GM19035 (cell line): ENCODE measurements around the gene TTYH3.

ENCODE experiments used
- ATAC-seq: cut with Tn5 transposase; IDR thresholded peaks from one replicate; pipeline ENCODE4 v1.9.1; 2021; ENCODE audit not compliant: unreplicated experiment

The TTYH3 gene

DNA sequence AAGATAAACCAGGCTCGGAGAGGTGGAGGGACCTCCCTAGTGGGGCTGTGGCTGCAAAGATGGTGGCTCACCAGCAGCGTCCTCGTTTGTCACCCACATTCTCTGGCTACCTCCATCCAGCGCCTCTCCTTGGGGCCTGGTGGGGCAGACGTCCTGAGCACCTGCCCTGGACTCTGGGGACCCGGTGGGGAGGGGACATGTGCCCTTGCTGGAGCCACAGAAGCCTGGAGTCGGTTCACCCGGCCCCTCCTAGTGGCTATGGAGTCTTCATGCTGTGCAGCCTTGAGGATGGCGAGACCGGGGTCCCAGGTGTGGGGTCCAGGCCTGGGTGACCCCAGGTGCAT is 14.5 kb downstream of the TTYH3 start:
- no peak for ATAC-seq

- ATAC-seq: no peak
Measured at GRCh38 chr7:2646680-2647571, 15.1 kb downstream of the TTYH3 start.

DNA sequence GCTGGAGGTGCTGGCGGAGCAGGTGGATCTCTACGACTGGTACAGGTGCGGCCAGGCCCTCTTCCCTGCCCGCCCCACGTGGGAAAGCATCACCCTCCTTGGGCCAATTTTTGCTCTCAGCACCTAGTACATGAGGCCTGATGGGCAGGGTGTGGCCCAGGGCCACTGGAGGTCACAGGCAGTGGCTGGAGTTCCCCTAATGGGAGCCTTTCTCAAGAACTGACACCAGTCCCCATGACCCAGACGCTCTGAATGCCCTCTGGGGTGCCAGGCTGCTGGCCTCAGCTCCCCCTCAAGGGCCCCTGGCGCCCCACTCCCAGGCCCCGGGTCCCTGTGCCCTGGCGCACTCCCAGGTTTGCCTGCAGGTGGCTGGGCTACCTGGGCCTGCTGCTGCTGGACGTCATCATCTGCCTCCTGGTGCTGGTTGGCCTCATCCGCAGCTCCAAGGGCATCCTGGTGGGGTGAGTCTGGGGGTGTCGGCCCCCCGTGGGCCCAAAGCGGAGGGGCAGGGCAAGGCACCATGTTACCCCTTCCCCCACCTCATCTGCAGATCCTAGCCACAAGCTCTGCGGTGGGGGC is 15.9 kb downstream of the TTYH3 start:
- no peak for ATAC-seq

DNA sequence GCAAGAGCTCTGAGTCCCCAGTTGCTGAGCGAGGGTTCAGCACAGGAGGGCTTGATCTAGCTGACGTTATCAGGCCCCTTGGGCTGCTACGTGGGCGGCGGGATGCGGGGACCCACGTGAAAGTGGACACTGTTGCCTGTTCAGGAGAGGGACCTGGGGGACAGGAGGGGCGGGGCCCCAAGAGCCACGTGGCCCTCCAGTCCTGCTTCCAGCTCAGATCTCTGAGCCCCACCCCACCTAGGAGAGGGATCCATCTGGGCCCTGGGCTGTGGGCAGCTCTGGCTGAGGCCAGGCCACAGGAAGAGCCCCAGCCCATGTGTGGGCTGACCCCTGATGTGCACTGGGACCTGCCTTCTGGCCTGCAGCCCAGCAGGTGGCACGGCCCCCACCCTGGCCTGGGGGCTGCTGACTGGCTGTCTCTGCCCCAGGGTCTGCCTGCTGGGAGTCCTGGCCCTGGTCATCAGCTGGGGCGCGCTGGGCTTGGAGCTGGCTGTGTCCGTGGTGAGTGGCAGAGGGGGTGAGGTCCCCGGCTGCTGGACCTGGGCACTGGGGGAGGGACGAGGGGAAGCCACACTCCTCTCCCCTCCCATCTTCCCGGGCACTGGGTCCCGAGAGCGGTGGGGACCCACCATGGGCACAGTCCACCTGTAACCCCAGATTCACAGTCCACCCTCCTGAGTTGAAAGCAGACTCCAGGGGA is 17.5 kb downstream of the TTYH3 start:
- ATAC-seq: no peak

DNA sequence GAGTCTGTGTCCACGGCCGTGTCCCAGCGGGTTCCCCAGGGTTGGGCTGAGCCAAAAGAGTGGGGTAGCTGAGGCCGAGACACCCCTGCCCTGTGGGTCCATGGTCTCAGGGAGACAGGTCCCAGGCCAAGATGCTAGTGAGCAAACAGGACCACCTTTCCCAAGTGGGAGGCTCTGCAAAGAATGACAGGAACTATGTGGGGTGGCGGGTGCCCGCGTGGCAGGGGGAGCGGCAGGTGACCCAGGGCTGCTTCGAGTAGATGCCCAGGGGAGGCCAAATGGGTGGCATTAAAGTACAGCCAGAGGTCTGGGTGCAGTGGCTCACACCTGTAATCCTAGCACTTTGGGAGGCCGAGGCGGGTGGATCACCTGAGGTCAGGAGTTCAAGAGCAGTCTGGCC is 18.2 kb downstream of the TTYH3 start:
- no peak for ATAC-seq

DNA sequence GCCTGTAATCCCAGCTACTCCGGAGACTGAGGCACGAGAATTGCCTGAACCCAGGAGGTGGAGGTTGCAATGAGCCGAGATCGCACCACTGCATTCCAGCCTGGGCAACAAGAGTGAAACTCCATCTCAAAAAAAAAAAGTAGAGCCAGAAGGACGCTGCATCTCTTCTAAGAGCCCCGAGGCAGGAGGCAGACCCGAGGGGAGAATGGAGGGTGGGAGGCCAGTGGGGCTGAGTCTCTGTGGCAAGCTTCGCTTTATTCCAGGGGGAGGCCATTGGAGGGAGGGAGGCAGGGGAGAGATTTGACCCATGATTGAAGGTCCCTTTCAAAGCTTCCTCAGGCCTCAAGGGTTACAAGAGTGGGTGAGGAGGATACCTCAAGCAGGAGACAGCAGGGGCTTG is 18.7 kb downstream of the TTYH3 start:
- ATAC-seq: no peak

- no peak for ATAC-seq
Measured at GRCh38 chr7:2651336-2651735, 19.6 kb downstream of the TTYH3 start.

DNA sequence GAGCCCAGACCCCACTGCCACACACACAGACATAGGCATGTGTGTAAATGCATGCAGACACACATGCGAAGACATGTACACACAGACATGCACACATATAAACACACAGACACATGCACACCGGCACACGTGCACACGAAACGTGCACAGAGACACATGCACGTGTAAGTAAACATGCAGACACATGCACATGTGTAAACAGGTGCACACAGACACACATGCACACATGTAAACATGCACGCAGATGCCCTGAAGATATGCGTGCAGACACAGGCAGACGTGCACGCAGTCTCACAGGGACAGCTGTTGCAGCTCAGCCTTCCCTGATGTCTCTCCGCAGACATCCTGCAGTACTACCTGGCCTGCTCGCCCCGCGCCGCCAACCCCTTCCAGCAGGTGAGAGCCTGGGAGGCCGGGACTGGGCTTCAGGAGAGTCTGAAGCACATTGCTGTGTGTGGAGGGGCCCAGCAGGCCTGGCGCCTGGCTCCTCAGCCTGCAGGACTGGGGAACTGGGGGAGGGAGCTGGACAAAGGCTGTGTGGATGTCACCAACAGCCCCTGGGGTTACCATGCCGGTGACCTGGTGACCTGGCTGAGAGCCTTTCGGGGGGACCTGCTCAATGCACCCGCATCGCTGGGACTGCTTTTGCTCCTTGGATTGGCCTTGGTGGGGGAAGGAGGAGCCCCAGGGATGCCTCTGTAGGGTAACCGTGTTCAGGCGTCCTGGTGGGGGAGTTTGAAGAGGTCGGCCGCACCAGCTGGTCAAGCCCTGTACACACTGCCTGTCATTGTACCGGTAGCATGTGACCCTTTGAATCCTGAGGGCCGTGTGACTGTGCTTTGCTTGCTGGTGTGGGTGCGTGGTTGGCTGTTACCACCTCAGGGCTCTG is 20.3 kb downstream of the TTYH3 start:
- ATAC-seq: no peak

- ATAC-seq: no peak
Measured at GRCh38 chr7:2652736-2653060, 20.9 kb downstream of the TTYH3 start.

GRCh38 chr7:2654059-2654458 is 22.3 kb downstream of the TTYH3 start:
- ATAC-seq: no peak

DNA sequence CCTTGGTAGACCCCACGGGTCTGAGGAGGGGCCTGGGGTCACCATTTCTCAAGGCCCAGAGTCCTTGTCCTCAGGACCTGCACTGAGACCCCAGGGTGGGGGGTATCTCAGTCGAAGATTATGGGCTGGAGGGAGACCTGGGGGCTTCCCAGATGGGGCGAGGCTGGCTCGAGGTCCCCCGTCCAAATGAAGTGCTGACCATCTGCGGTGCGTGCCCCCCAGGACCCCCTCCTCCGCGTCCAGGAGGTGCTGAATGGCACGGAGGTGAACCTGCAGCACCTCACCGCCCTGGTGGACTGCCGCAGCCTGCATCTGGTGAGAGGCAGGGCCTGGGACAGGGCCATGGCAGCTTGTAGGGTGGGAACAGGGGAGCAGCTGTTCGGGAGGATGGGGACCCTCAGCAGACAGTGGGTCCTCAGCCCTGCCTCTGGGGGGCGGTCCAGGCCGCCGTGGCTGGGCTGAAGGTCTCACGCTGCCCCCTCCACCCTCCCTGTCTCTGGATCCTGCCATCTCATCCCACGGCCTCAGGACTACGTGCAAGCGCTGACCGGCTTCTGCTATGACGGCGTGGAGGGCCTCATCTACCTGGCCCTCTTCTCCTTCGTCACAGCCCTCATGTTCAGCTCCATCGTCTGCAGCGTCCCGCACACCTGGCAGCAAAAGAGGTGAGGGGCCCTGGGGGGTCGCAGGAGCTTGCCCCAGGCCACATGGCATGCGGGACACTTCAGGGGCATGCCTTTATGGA is 24.3 kb downstream of the TTYH3 start:
- no peak for ATAC-seq

DNA sequence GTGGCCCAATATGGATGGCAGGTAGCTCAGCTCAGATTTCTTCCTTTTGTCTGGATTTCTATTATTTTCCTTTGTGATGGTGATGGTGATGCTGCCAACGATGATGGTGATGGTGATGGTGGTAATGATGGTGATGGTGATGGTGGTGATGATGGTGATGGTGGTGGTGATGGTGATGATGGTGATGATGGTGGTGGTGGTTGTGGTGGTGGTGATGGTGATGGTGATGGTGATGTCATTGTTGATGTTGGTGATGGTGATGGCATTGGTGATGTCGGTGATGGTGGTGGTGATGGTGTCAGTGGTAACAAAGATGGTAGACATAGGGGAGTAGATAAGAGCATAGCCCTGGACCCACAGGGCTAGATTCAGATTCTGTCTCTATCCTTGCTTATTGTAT is 25.4 kb downstream of the TTYH3 start:
- ATAC-seq: no peak

DNA sequence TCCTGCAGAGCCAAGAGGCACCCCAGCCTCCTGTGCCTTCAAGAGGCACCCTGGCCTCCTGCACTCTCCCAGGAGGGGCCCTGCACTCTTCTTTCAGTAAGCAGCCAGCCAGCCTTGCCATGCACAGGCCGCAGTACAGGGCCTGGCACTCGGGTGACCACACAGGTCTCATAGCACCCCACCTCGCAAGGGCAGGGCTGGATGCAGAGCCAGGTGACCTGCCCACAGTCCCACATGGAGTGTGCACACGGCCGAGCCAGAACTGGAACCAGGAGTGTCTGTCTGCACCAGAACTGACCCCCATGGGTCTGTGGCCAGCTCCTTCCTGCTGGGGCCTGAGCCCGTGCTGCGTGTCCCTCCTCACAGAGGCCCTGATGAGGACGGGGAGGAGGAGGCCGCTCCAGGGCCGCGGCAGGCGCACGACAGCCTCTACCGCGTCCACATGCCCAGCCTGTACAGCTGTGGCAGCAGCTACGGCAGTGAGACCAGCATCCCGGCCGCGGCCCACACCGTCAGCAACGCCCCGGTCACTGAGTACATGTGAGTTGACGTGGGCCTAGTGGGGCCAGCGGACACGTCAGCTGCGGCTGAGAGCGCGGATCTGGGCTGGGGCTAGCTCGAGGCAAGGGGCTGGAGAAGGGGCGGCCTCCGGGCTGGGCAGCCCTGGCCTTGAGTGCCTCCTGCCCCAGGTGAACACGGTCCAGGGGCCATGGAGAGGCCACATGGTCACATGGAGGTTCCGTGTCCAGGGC is 26.3 kb downstream of the TTYH3 start:
- no peak for ATAC-seq

GRCh38 chr7:2658941-2659340 is 27.2 kb downstream of the TTYH3 start:
- ATAC-seq: no peak

- no peak for ATAC-seq
Measured at GRCh38 chr7:2659556-2660358, 28.0 kb downstream of the TTYH3 start.

GRCh38 chr7:2660359-2661095 is 28.7 kb downstream of the TTYH3 start:
- ATAC-seq: no peak

- no peak for ATAC-seq
Measured at GRCh38 chr7:2661096-2661449, 29.3 kb downstream of the TTYH3 start.

DNA sequence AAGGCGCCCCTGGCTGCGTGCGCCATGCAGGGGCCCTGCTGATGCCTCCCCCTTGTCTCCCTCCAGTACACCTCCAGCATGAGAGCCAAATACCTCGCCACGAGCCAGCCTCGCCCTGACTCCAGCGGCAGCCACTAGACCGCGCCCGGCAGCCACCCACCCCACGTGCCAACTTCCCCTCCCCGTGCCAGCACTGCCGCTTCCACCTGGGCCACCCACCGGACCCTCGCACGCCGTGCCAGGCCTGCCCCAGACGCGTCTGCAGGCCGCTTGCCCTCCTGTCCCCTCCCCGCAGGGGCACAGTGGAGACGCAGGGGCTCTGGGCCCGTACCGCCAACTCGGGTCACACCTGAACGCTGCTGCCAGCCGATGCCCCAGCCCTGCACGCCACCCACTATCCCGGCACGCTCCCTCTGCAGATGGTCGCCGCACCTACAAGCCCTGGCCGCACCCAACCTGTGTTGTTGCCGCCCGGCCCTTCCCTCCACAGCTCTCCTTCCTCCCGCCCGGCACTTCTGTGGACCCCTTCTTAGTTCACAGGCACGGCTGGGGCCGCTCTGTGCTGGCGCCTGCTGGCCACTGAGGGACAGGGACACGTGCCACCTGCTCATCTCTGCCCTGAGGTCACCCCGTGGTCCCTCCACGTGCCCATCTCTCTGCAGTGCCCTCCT is 30.0 kb downstream of the TTYH3 start:
- no peak for ATAC-seq
